GM21526 (cell line): Measurements from ENCODE around the gene SLC6A18.
"Not testable (repeated sequence)": the region's sequence is repeated elsewhere in the genome, so short reads cannot be mapped to it uniquely, and the experiment has no call there.

Experiments used
- ATAC-seq: cut with Tn5 transposase; IDR thresholded peaks from one replicate; pipeline ENCODE4 v1.9.1; 2021; ENCODE audit warnings: moderate library complexity; ENCODE audit not compliant: unreplicated experiment, low FRiP score

The SLC6A18 gene

DNA sequence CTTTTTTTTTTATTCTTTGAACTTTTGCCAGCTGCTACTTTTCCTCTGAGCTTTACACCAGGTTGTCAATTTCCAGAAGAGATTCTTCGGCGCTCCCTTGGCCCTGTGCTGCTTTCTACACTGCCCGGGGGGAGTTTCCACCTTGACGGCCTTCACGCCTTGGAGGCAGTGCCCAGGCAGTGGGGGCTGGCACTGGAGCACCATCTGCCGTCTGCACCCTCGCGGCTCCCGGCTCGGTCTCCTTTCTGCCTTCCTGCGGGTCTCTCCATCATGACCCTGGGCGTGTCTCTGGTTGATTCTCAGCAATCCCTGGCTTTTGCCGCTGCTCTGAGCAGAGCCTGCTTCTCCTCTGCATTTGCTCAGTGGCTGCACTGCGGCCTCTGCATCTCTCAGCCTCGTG, 2.9 kb downstream of the SLC6A18 start:
- no peak for ATAC-seq

- ATAC-seq, result not testable (repeated sequence)
Observed at GRCh38 chr5:1229023-1229422, 3.8 kb downstream of the SLC6A18 start.

DNA sequence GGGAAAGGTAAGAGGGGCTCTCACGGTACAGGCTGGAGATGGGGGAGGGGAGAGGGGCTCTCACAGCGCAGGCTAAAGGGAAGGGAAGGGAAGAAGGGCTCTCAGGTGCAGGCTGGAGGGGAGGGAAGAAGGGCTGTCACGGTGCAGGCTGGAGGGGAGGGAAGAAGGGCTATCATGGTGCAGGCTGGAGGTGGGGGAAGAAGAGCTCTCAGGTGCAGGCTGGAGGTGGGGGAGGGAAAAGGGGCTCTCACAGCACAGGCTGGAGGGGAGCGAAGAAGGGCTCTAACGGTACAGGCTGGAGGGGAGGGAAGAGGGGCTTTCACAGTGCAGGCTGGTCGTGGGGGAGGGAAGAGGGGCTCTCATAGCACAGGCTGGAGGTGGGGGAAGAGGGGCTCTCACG, 4.6 kb downstream of the SLC6A18 start:
- ATAC-seq, result no peak

- no peak for ATAC-seq
Observed at GRCh38 chr5:1230551-1230950, 5.4 kb downstream of the SLC6A18 start.

DNA sequence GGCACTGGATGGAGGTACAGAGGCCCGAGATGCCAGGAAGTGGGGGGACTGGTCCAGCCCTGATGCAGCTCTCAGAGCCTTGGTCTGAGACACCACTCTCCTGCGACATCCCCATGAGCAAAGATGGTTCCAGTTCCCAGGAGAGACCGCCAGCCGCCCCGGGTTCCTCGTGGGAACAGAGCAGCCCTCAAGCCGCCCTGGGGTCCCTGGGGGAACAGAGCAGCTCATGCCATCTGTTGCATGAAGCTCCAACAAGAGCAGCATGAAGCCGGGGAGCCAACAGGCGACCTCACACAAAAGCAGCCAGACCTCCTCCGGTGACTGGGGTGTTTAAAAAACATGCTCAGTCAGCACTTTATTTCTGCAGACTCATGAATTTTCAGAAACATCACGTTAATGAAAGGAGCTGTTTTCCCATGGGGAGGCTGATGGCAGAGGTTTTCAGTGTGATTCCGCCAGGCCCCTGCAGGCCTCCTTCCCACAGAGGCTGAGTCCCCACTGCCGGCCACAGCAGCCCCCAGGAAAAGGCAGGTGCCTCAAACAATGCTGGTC, 6.2 kb downstream of the SLC6A18 start:
- no peak for ATAC-seq

DNA sequence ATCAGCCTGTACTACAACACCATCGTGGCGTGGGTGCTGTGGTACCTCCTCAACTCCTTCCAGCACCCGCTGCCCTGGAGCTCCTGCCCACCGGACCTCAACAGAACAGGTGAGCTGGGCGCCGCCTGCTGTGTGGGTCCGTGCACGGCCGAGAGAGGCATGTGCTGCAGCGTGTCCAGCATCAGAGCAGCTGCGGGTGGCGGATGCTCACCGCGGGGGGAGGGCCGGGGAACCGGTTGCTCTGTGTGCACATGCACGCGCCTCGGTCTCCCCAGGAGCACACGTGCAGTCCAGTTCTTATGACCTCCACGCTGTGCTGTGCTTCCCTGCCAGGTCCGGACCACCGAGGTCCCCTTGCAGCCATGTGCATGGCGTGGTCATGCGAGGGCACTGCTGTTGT, 7.6 kb downstream of the SLC6A18 start:
- no peak for ATAC-seq

DNA sequence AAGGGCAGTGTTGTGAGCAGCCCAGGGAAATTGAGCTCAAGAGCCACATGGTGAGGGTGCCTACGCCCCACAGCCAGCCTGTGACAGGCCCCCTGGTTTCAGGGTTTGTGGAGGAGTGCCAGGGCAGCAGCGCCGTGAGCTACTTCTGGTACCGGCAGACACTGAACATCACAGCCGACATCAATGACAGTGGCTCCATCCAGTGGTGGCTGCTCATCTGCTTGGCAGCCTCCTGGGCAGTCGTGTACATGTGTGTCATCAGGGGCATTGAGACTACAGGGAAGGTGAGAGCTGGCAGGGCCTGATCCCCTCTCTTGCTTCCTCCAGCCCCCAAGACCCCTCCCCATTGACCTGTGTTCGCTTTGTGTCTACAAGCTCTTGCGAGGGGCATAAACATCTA, 10.2 kb downstream of the SLC6A18 start:
- no peak for ATAC-seq

DNA sequence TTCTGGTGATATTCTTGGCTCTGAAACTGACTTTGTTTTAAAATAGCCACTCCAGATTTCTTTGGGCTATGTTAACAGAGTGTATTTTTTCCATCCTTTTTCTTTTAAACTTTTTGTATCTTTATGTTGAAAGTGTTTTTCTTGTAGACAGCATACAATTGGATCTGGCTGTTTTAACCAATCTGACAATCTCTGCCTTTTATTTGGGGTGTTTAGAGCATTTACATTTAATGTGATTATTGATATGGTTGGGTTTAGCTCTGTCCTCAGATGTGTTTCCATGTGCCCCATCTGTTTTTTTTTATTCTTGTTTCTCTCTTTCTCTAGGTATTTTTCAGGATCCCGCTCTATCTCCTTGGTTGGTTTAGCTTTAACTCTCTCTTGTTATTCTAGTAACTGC, 10.7 kb downstream of the SLC6A18 start:
- ATAC-seq, result no peak

DNA sequence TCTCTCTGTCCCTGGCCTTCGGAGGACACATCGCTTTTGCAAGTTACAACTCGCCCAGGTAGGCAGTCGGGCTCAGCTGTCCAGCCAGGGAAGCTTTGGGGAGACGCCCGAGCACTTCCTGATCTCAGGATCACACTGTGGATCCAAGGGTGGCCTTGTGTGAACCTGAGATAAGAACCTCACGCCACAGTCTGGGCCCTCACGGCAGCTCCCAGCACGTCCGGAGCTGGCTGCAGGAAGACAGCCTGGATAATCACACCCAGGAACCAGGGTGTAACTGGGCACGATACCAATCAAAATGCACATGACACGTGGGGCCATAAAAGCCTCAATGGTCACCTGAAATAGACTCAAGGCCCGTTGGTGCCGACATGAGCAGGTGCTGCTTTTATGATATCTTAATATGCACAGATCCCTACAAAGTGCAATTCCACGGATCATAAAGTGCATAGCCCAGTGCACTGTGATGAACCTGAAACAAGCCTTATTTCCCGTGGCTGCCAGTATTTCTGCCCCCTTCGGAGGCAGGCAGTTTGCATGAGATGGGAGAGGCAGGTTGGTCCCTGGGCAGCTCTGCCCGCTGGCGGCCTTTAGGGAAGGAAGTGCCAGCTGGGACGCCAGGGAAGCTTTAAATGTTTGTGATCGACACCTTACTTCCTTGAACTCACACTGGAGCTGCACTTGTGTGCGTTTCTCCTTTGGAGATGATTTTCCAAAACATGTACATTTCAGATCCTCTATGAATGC, 14.5 kb downstream of the SLC6A18 start:
- ATAC-seq, result no peak

GRCh38 chr5:1240496-1241260, 15.5 kb downstream of the SLC6A18 start:
- ATAC-seq, result no peak

GRCh38 chr5:1241509-1242080, 16.4 kb downstream of the SLC6A18 start:
- no peak for ATAC-seq

GRCh38 chr5:1242733-1243486, 17.7 kb downstream of the SLC6A18 start:
- no peak for ATAC-seq

GRCh38 chr5:1243487-1244130, 18.4 kb downstream of the SLC6A18 start:
- ATAC-seq, result no peak

GRCh38 chr5:1244255-1244654, 19.1 kb downstream of the SLC6A18 start:
- ATAC-seq, result no peak

DNA sequence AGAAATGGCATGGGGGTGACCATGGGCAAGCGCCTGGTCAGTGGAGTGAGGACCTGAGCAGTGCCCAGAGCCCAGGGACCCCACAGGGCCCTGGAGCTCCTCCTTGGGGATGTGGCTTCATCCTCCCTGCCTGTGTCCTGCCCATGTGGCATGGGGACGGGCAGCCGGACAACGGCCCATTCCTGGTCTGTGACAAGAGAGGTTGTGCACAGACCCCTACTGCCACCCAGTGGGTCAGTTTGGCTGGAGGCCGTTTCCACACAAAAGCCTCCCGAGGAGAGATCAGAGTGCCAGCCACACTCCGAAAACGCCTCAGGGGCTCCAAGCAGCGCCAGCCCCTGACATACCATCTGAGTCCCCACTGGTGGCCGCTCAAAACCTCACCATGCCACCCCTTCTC, 19.8 kb downstream of the SLC6A18 start:
- no peak for ATAC-seq

- no peak for ATAC-seq
Observed at GRCh38 chr5:1245905-1246576, 20.9 kb downstream of the SLC6A18 start.

DNA sequence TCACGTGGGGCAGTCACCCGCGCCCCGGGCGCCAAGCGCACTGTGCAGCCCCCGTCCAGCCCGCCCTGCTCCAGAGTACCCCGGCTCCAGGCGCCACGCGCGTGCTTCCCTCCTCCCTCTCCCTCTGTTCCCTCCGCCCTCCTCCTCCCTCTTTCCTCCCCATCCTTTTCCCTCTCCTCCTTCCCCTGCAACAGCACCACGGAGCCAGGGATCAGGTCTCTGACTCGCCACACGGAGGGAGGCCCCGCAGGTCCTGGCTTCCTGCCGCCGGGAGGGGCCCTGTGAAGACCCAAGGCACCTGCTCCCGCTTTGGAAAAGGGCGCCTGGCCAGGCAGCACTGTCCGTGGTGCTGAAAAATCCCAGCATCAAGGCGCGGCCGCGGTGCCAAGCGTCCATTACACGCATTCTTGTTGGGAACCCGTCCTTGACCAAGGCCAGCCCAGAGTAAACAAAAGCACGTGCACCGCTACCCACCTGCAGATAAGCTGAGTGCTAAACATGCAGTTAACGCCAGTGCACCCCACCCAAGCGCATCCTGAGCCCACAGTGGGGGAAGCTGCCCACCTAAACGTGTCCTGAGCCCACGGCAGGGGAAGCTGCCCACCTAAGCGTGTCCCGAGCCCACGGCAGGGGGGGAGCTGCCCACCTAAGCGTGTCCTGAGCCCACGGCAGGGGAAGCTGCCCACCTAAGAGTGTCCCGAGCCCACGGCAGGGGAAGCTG, 21.7 kb downstream of the SLC6A18 start:
- ATAC-seq, result no peak

DNA sequence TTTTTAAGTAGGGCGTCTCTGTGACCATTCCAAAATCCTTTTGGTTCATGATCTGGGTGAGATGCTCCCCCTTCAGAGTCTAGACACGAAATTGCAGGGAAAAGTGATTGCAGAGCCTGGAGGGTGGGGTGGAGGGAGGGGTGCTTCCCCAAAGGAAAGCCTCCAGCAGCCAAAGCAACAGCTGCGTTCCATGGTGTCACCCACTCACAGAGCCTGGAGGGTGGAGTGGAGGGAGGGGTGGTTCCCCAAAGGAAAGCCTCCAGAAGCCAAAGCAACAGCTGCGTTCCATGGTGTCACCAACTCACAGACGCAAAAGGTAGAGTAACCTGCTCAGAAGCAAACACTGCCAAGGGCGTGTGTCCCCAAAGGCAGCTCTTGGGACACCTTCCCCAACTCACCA, 22.6 kb downstream of the SLC6A18 start:
- no peak for ATAC-seq
